H9 (cell line): Measurements from ENCODE around the gene SPTBN5. TPM values are rescaled to one million over a fixed set of nuclear protein-coding genes. Genes with fewer than 3 reads are reported as not detected.

ENCODE experiments used
- DNase-seq: peaks from one replicate; pipeline ENCODE4 v3.0.0-alpha.2; 2017
- H2AFZ ChIP-seq: one replicate; pipeline ENCODE4 v1.6.1; 2013; ENCODE audit warnings: mild to moderate bottlenecking, low read length, control low read depth, moderate library complexity
- H2AK5ac ChIP-seq: 2 replicates; pipeline ENCODE4 v1.6.1; 2013; ENCODE audit warnings: low read length, control low read depth, mixed read lengths; ENCODE audit not compliant: insufficient read length
- H2BK120ac ChIP-seq: one replicate; pipeline ENCODE4 v1.6.1; 2013; ENCODE audit warnings: low read depth, mild to moderate bottlenecking, low read length, control low read depth, inconsistent platforms; ENCODE audit not compliant: poor library complexity, severe bottlenecking
- H2BK12ac ChIP-seq: 2 replicates; pipeline ENCODE4 v1.6.1; 2013; ENCODE audit warnings: low read length, control low read depth, mixed read lengths, low read depth; ENCODE audit not compliant: insufficient read length
- H2BK15ac ChIP-seq: 2 replicates; pipeline ENCODE4 v1.6.1; 2013; ENCODE audit warnings: low read depth, low read length, control low read depth
- H2BK20ac ChIP-seq: one replicate; pipeline ENCODE4 v1.6.1; 2013; ENCODE audit warnings: low read depth, mild to moderate bottlenecking, low read length, control low read depth, inconsistent platforms; ENCODE audit not compliant: poor library complexity, severe bottlenecking
- H2BK5ac ChIP-seq: 2 replicates; pipeline ENCODE4 v1.6.1; 2013; ENCODE audit warnings: low read length, control low read depth, mixed read lengths; ENCODE audit not compliant: insufficient read length
- H3K14ac ChIP-seq: 2 replicates; pipeline ENCODE4 v1.6.1; 2013; ENCODE audit warnings: low read length, control low read depth; ENCODE audit not compliant: insufficient read depth
- H3K18ac ChIP-seq: 2 replicates; pipeline ENCODE4 v1.6.1; 2013; ENCODE audit warnings: low read depth, mild to moderate bottlenecking, mixed read lengths, low read length, control low read depth; ENCODE audit not compliant: insufficient read length
- H3K23ac ChIP-seq: 2 replicates; pipeline ENCODE4 v1.6.1; 2013; ENCODE audit warnings: low read length, control low read depth, mixed read lengths, low read depth; ENCODE audit not compliant: insufficient read length
- H3K23me2 ChIP-seq: 2 replicates; pipeline ENCODE4 v1.6.1; 2013; ENCODE audit warnings: low read depth, mild to moderate bottlenecking, mixed read lengths, low read length, control low read depth; ENCODE audit not compliant: insufficient read length, poor library complexity, severe bottlenecking
- H3K27ac ChIP-seq: 2 replicates; pipeline ENCODE4 v1.5.1; 2013; ENCODE audit warnings: low read length, control low read depth, mixed read lengths, low read depth; ENCODE audit not compliant: insufficient read length
- H3K27me3 ChIP-seq: 2 replicates; pipeline ENCODE4 v1.6.1; 2013; ENCODE audit warnings: low read length, control low read depth, inconsistent platforms; ENCODE audit not compliant: insufficient read depth
- H3K4ac ChIP-seq: 2 replicates; pipeline ENCODE4 v1.6.1; 2013; ENCODE audit warnings: low read depth, mild to moderate bottlenecking, control low read depth, inconsistent platforms, low read length, moderate library complexity
- H3K4me1 ChIP-seq: 2 replicates; pipeline ENCODE4 v1.6.1; 2013; ENCODE audit warnings: low read length, control low read depth, inconsistent platforms; ENCODE audit not compliant: insufficient read depth
- H3K4me2 ChIP-seq: 2 replicates; pipeline ENCODE4 v1.6.1; 2013; ENCODE audit warnings: low read length, control low read depth, mixed read lengths; ENCODE audit not compliant: insufficient read length, insufficient read depth
- H3K56ac ChIP-seq: 2 replicates; pipeline ENCODE4 v1.6.1; 2013; ENCODE audit warnings: low read depth, mild to moderate bottlenecking, mixed read lengths, low read length, control low read depth; ENCODE audit not compliant: insufficient read length
- H3K79me1 ChIP-seq: 2 replicates; pipeline ENCODE4 v1.6.1; 2013; ENCODE audit warnings: low read depth, mild to moderate bottlenecking, moderate library complexity, low read length, control low read depth, inconsistent platforms; ENCODE audit not compliant: insufficient read depth, poor library complexity, severe bottlenecking
- H3K79me2 ChIP-seq: 2 replicates; pipeline ENCODE4 v1.6.1; 2013; ENCODE audit warnings: low read length, control low read depth, inconsistent platforms; ENCODE audit not compliant: insufficient read depth
- H3K9ac ChIP-seq: 2 replicates; pipeline ENCODE4 v1.6.1; 2013; ENCODE audit warnings: low read length, control low read depth, mixed read lengths; ENCODE audit not compliant: insufficient read length; ENCODE audit errors: extremely low read depth
- H3K9me3 ChIP-seq: one replicate; pipeline ENCODE4 v1.6.1; 2013; ENCODE audit warnings: low read depth, low read length, inconsistent platforms; ENCODE audit not compliant: control insufficient read depth
- H3T11ph ChIP-seq: one replicate; pipeline ENCODE4 v1.6.1; 2013; ENCODE audit warnings: mild to moderate bottlenecking, low read length, control low read depth, inconsistent platforms
- H4K20me1 ChIP-seq: one replicate; pipeline ENCODE4 v1.6.1; 2013; ENCODE audit not compliant: control insufficient read depth, insufficient read length, insufficient read depth
- H4K5ac ChIP-seq: 2 replicates; pipeline ENCODE4 v1.6.1; 2013; ENCODE audit warnings: low read depth, mild to moderate bottlenecking, mixed read lengths, low read length, control low read depth; ENCODE audit not compliant: insufficient read length
- H4K8ac ChIP-seq: replicated peaks from 2 replicates; pipeline ENCODE4 v1.6.1; 2013; ENCODE audit warnings: low read length, control low read depth, mixed read lengths, low read depth; ENCODE audit not compliant: insufficient read length
- H4K91ac ChIP-seq: 2 replicates; pipeline ENCODE4 v1.6.1; 2013; ENCODE audit warnings: low read depth, mild to moderate bottlenecking, moderate library complexity, mixed read lengths, low read length, control low read depth; ENCODE audit not compliant: insufficient read length
- H3K27ac Mint-ChIP-seq, 3 experiments: 2 replicates in 2 of 3; 3 replicates in 1 of 3; pipeline ENCODE4 v1.8.0; 2020 to 2021; ENCODE audit warnings: mixed read lengths in 3 of 3, mild to moderate bottlenecking in 1 of 3, moderate library complexity in 1 of 3
- H3K27me3 Mint-ChIP-seq: 2 replicates; pipeline ENCODE4 v1.8.0; 2021; ENCODE audit warnings: low read depth, mild to moderate bottlenecking, moderate library complexity, mixed read lengths
- H3K36me3 Mint-ChIP-seq, 3 experiments: 2 replicates in 2 of 3; 3 replicates in 1 of 3; pipeline ENCODE4 v1.8.0; 2020 to 2021; ENCODE audit warnings: low read depth in 3 of 3, mixed read lengths in 3 of 3; ENCODE audit not compliant: insufficient read depth in 1 of 3
- H3K4me1 Mint-ChIP-seq, 2 experiments: 2 replicates each; pipeline ENCODE4 v1.8.0; 2020; ENCODE audit warnings: mixed read lengths in 2 of 2
- H3K4me3 Mint-ChIP-seq, 2 experiments: 2 replicates in 1 of 2; 3 replicates in 1 of 2; pipeline ENCODE4 v1.8.0; 2020 to 2021; ENCODE audit warnings: mild to moderate bottlenecking in 2 of 2, mixed read lengths in 2 of 2, moderate library complexity in 1 of 2
- H3K9me3 Mint-ChIP-seq, 2 experiments: 2 replicates in 1 of 2; 3 replicates in 1 of 2; pipeline ENCODE4 v1.8.0; 2020; ENCODE audit warnings: mild to moderate bottlenecking in 2 of 2, mixed read lengths in 2 of 2, moderate library complexity in 1 of 2
- CTCF ChIP-seq: fragments of 200-600 bp; sonication (generic); conservative IDR thresholded peaks from 3 replicates; pipeline ENCODE4 v1.8.0; 2021; ENCODE audit warnings: antibody characterized with exemption, mild to moderate bottlenecking
- WGBS: extraction: QIAGEN DNeasy Blood & Tissue Kit; methylation state at CpG from one replicate; pipeline ENCODE4 v1.1.7; 2013; ENCODE audit warnings: missing lambda C conversion rate, low lambda C conversion rate, mixed read lengths; ENCODE audit not compliant: insufficient read length; ENCODE audit errors: extremely low coverage; 5-methylcytosine and 5-hydroxymethylcytosine counted together
- total RNA-seq: library from RNA; stranded (reverse); gene quantifications from 2 replicates; pipeline ENCODE4 v1.2.1, GENCODE V29; 2021

Gene SPTBN5
- total RNA-seq, 1 experiment from 2014 or later = 0.90 TPM

GRCh38 chr15:41869770-41870688, 23.8 kb downstream of the SPTBN5 start:
- Histone ChIP-seq H4K91ac (no peak overlapping the region), H3K4me1 (no peaks in the 10 kb centered on the region), H2AK5ac (no peak overlapping the region), H3K79me2 (no peaks in the 10 kb centered on the region), H3K9ac (no peak overlapping the region), H3K79me1 (no peaks in the 10 kb centered on the region), H4K5ac (no peak overlapping the region), H4K20me1 (no peaks in the 10 kb centered on the region), H2BK120ac (no peak overlapping the region), H2BK20ac (no peak overlapping the region), H3K27ac (no peak overlapping the region), H2BK5ac (no peak overlapping the region), H4K8ac (no peak overlapping the region), H3K9me3 (no peaks in the 10 kb centered on the region), H3K56ac (no peak overlapping the region), H3K23ac (no peak overlapping the region), H2AFZ (no peak overlapping the region), H3T11ph (no peak overlapping the region), H3K18ac (no peak overlapping the region), H3K4ac (no peak overlapping the region), H2BK15ac (no peak overlapping the region), H3K14ac (peak overlapping the region; percentile 12; the same call in 1 of the 2 replicates), H3K27me3 (no peaks in the 10 kb centered on the region), H2BK12ac (no peak overlapping the region), H3K23me2 (no peaks in the 10 kb centered on the region), H3K4me2 (no peak overlapping the region)
- WGBS = no CpG with 5 or more reads among the region's 42 CpGs
- H3K27ac Mint-ChIP-seq = peak overlapping the region in 1 of 3 experiments; percentile 9; a peak in 1 of 7 replicates
- no peaks in the 10 kb centered on the region for H3K36me3 Mint-ChIP-seq
- H3K4me3 Mint-ChIP-seq = no peak overlapping the region; a peak in 1 of 5 replicates
- H3K9me3 Mint-ChIP-seq = no peaks in the 10 kb centered on the region; a peak in 1 of 5 replicates
- H3K27me3 Mint-ChIP-seq = peaks cover 2% of the 10 kb centered on the region; the same call in 1 of the 2 replicates
- no peak for DNase-seq
- no peak for TF ChIP-seq CTCF
- peaks cover 0 to 5% of the 10 kb centered on the region in 2 experiments; a peak in 3 of 4 replicates for H3K4me1 Mint-ChIP-seq
